HEK293 (cell line): ENCODE data around the gene ACP1.

Experiments used
- CTCF ChIA-PET: fragments of 350-600 bp; formaldehyde crosslinking; extraction: SDS; loops from one replicate; lab custom pipeline; 2021; ENCODE audit warnings: antibody characterized with exemption; lab: Yijun Ruan, JAX
- POLR2A ChIA-PET: fragments of 300-600 bp; formaldehyde crosslinking; extraction: SDS; loops from one replicate; lab custom pipeline; 2020; ENCODE audit warnings: antibody characterized with exemption, inconsistent platforms; lab: Yijun Ruan, JAX
- H3K27ac ChIP-seq: fragments of 200-500 bp; sonication (Bioruptor generic); 2 replicates; pipeline ENCODE4 v1.5.1; 2014; ENCODE audit warnings: low read depth, low read length, control low read depth, inconsistent platforms; ENCODE audit errors: extremely low read depth
- H3K36me3 ChIP-seq, 2 experiments: fragments of 200-500 bp in 1 of 2; sonication (Bioruptor generic) in 1 of 2; 1 replicate in 1 of 2; 2 replicates in 1 of 2; pipeline ENCODE4 v1.5.1; 2014 to 2017; ENCODE audit warnings: inconsistent platforms in 2 of 2, low read length in 2 of 2; ENCODE audit not compliant: control insufficient read depth in 2 of 2, insufficient read depth in 1 of 2
- H3K4me1 ChIP-seq: fragments of 200-500 bp; sonication (Bioruptor generic); 2 replicates; pipeline ENCODE4 v1.5.1; 2014; ENCODE audit warnings: mild to moderate bottlenecking, low read length, inconsistent platforms; ENCODE audit not compliant: control insufficient read depth, insufficient read depth
- H3K4me3 ChIP-seq: 2 replicates; pipeline ENCODE4 v1.5.1; 2011; ENCODE audit warnings: low read depth, mild to moderate bottlenecking, control low read depth, low read length, moderate library complexity
- H3K9me3 ChIP-seq: fragments of 200-500 bp; sonication (Bioruptor generic); 2 replicates; pipeline ENCODE4 v1.5.1; 2014; ENCODE audit warnings: low read depth, low read length, inconsistent platforms; ENCODE audit not compliant: control insufficient read depth, insufficient read depth
- BCL11A ChIP-seq: fragments of 450-650 bp; formaldehyde crosslinking; IDR thresholded peaks from 2 replicates; pipeline ENCODE4 v1.5.1; 2016; ENCODE audit warnings: low read depth, missing biosample characterization, missing genetic modification characterization
- FEZF1 ChIP-seq: fragments of 450-650 bp; formaldehyde crosslinking; IDR thresholded peaks from 2 replicates; pipeline ENCODE4 v1.5.1; 2016; ENCODE audit warnings: missing biosample characterization, missing genetic modification characterization
- GFI1B ChIP-seq: fragments of 450-650 bp; formaldehyde crosslinking; IDR thresholded peaks from 2 replicates; pipeline ENCODE4 v1.5.1; 2016; ENCODE audit warnings: missing biosample characterization, missing genetic modification characterization
- MZF1 ChIP-seq: fragments of 450-650 bp; formaldehyde crosslinking; IDR thresholded peaks from 2 replicates; pipeline ENCODE4 v1.5.1; 2017; ENCODE audit warnings: missing biosample characterization, missing genetic modification characterization, borderline replicate concordance
- SALL2 ChIP-seq: fragments of 450-650 bp; formaldehyde crosslinking; IDR thresholded peaks from 2 replicates; pipeline ENCODE4 v1.5.0; 2017; ENCODE audit warnings: missing biosample characterization, mild to moderate bottlenecking, missing genetic modification characterization, borderline replicate concordance
- SETDB1 ChIP-seq: IDR thresholded peaks from one replicate; pipeline ENCODE4 v1.6.1; 2017; ENCODE audit warnings: mild to moderate bottlenecking, low read length, moderate library complexity, mixed read lengths; ENCODE audit not compliant: insufficient read length
- SP3 ChIP-seq: fragments of 450-650 bp; formaldehyde crosslinking; IDR thresholded peaks from 2 replicates; pipeline ENCODE4 v1.5.1; 2016; ENCODE audit warnings: missing biosample characterization, missing genetic modification characterization
- SP7 ChIP-seq: fragments of 450-650 bp; formaldehyde crosslinking; IDR thresholded peaks from 2 replicates; pipeline ENCODE4 v1.5.1; 2016; ENCODE audit warnings: missing biosample characterization, missing genetic modification characterization
- ZBTB20 ChIP-seq: fragments of 450-650 bp; formaldehyde crosslinking; IDR thresholded peaks from 2 replicates; pipeline ENCODE4 v1.5.1; 2016; ENCODE audit warnings: missing biosample characterization, missing genetic modification characterization
- ZFHX2 ChIP-seq: fragments of 450-650 bp; formaldehyde crosslinking; conservative IDR thresholded peaks from 2 replicates; pipeline ENCODE4 v1.5.1; 2016; ENCODE audit warnings: missing biosample characterization, missing genetic modification characterization
- ZIC2 ChIP-seq: fragments of 450-650 bp; formaldehyde crosslinking; IDR thresholded peaks from 2 replicates; pipeline ENCODE4 v1.5.1; 2016; ENCODE audit warnings: missing biosample characterization, missing genetic modification characterization
- ZNF10 ChIP-seq: fragments of 450-650 bp; formaldehyde crosslinking; IDR thresholded peaks from 2 replicates; pipeline ENCODE4 v1.5.1; 2017; ENCODE audit warnings: missing biosample characterization, missing genetic modification characterization
- ZNF239 ChIP-seq: fragments of 450-650 bp; formaldehyde crosslinking; IDR thresholded peaks from 2 replicates; pipeline ENCODE4 v1.5.1; 2016; ENCODE audit warnings: missing biosample characterization, missing genetic modification characterization
- ZNF311 ChIP-seq: fragments of 450-650 bp; formaldehyde crosslinking; IDR thresholded peaks from 2 replicates; pipeline ENCODE4 v1.5.1; 2017; ENCODE audit warnings: missing biosample characterization, missing genetic modification characterization, borderline replicate concordance
- ZNF37A ChIP-seq: fragments of 450-650 bp; IDR thresholded peaks from 2 replicates; pipeline ENCODE4 v1.5.1; 2018; ENCODE audit warnings: missing biosample characterization, missing genetic modification characterization
- ZNF433 ChIP-seq: fragments of 450-650 bp; formaldehyde crosslinking; IDR thresholded peaks from 2 replicates; pipeline ENCODE4 v1.5.1; 2016; ENCODE audit warnings: missing biosample characterization, missing genetic modification characterization, low read depth
- ZNF473 ChIP-seq: fragments of 450-650 bp; formaldehyde crosslinking; IDR thresholded peaks from 2 replicates; pipeline ENCODE4 v1.5.1; 2017; ENCODE audit warnings: missing biosample characterization, missing genetic modification characterization
- ZNF518A ChIP-seq: fragments of 450-650 bp; formaldehyde crosslinking; conservative IDR thresholded peaks from 2 replicates; pipeline ENCODE4 v1.5.1; 2016; ENCODE audit warnings: low read depth, missing biosample characterization, missing genetic modification characterization
- ZNF596 ChIP-seq: fragments of 450-650 bp; IDR thresholded peaks from 2 replicates; pipeline ENCODE4 v1.5.0; 2018; ENCODE audit warnings: missing biosample characterization, mild to moderate bottlenecking, missing genetic modification characterization, moderate library complexity
- ZNF645 ChIP-seq: fragments of 450-650 bp; formaldehyde crosslinking; IDR thresholded peaks from 2 replicates; pipeline ENCODE4; 2016; ENCODE audit warnings: missing biosample characterization, missing genetic modification characterization
- ZSCAN30 ChIP-seq: fragments of 450-650 bp; IDR thresholded peaks from 2 replicates; pipeline ENCODE4 v1.5.1; 2018; ENCODE audit warnings: missing biosample characterization, mild to moderate bottlenecking, missing genetic modification characterization, moderate library complexity
- TF ChIP-seq, protein P1 (sequence below): fragments of 450-650 bp; formaldehyde crosslinking; optimal IDR thresholded peaks from 2 replicates; pipeline ENCODE3; 2016; ENCODE audit warnings: missing biosample characterization, mild to moderate bottlenecking, missing genetic modification characterization
- TF ChIP-seq, protein P2 (sequence below): fragments of 450-650 bp; formaldehyde crosslinking; IDR thresholded peaks from 2 replicates; pipeline ENCODE4 v1.5.1; 2016; ENCODE audit warnings: missing biosample characterization, missing genetic modification characterization
- TF ChIP-seq, protein P3 (sequence below): fragments of 450-650 bp; formaldehyde crosslinking; IDR thresholded peaks from 2 replicates; pipeline ENCODE4 v1.5.1; 2016; ENCODE audit warnings: missing biosample characterization, missing genetic modification characterization

Gene ACP1

DNA sequence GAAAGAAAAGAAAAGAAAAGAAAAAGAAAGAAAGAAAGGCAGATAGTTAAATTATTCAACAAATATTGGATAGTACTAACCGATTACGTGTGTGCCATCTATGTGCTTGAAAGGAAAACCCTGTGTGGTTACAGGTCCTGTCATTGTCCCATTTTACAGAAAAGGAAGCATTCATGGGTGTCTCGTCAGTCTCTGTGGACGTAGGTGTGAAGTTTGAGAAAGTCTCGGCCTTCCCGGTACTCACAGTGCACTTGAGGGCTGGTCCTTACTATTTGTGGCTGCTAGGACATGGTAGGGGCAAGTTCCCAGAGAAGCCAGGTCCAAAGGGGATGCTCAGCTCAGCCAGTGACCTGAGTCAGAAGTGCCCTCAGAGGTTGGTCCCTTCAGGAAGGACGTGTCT, 20.2 kb upstream of the ACP1 start:
- CTCF ChIA-PET, result interaction anchor here (1.0 to 1.5 kb wide), 2 partner anchors 23 to 418 kb away, joined by 3 to 4 read pairs; no protein-coding TSS in a partner anchor
- no peak overlapping the region for H3K27ac ChIP-seq
- no peak overlapping the region for H3K4me3 ChIP-seq
- TF ChIP-seq ZNF10 (tag by site-specific recombination), result no peak
- no peak for TF ChIP-seq ZFHX2
- TF ChIP-seq ZNF433 (tag by site-specific recombination), result no peak
- no peak for TF ChIP-seq SALL2 (tag by site-specific recombination)
- TF ChIP-seq ZNF518A, result no peak
- no peaks in the 10 kb centered on the region for H3K4me1 ChIP-seq
- H3K9me3 ChIP-seq, result no peaks in the 10 kb centered on the region
- POLR2A ChIA-PET, result no interaction called here
- peaks cover 0 to 16% of the 10 kb centered on the region in 2 experiments; a peak in 1 of 3 replicates for H3K36me3 ChIP-seq

- H3K9me3 ChIP-seq, result no peaks in the 10 kb centered on the region
- no peak overlapping the region for H3K27ac ChIP-seq
- POLR2A ChIA-PET, result no interaction called here
- no peaks in the 10 kb centered on the region for H3K4me1 ChIP-seq
- H3K4me3 ChIP-seq, result no peak overlapping the region
- CTCF ChIA-PET, result interaction anchor here (0.6 to 3.4 kb wide), 14 partner anchors 8 to 183 kb away, joined by 3 to 19 read pairs (median 4); no protein-coding TSS in a partner anchor
- peaks cover 0 to 19% of the 10 kb centered on the region in 2 experiments; a peak in 1 of 3 replicates for H3K36me3 ChIP-seq
- TF ChIP-seq ZSCAN30 (tag by site-specific recombination) (no peak), ZNF473 (tag by site-specific recombination) (no peak), ZNF239 (tag by site-specific recombination) (no peak), ZNF311 (tag by site-specific recombination) (no peak), ZNF596 (tag by site-specific recombination) (no peak), ZBTB20 (tag by site-specific recombination) (no peak), SETDB1 (no peak), ZNF645 (no peak), BCL11A (no peak), FEZF1 (tag by site-specific recombination) (0 out of 2 replicates have a peak, but pooled peaks have one; percentile 24), SP7 (tag by site-specific recombination) (no peak), MZF1 (no peak), ZIC2 (no peak), GFI1B (tag by site-specific recombination) (0 out of 2 replicates have a peak, but pooled peaks have one; percentile 38), SP3 (tag by site-specific recombination) (0 out of 2 replicates have a peak, but pooled peaks have one; percentile 19), ZNF37A (no peak)
- TF ChIP-seq, protein P1, sequence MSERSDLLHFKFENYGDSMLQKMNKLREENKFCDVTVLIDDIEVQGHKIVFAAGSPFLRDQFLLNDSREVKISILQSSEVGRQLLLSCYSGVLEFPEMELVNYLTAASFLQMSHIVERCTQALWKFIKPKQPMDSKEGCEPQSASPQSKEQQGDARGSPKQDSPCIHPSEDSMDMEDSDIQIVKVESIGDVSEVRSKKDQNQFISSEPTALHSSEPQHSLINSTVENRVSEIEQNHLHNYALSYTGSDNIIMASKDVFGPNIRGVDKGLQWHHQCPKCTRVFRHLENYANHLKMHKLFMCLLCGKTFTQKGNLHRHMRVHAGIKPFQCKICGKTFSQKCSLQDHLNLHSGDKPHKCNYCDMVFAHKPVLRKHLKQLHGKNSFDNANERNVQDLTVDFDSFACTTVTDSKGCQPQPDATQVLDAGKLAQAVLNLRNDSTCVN (tag by site-specific recombination), result no peak
- TF ChIP-seq, protein P2, sequence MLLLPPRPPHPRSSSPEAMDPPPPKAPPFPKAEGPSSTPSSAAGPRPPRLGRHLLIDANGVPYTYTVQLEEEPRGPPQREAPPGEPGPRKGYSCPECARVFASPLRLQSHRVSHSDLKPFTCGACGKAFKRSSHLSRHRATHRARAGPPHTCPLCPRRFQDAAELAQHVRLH, result no peak
- TF ChIP-seq, protein P3, sequence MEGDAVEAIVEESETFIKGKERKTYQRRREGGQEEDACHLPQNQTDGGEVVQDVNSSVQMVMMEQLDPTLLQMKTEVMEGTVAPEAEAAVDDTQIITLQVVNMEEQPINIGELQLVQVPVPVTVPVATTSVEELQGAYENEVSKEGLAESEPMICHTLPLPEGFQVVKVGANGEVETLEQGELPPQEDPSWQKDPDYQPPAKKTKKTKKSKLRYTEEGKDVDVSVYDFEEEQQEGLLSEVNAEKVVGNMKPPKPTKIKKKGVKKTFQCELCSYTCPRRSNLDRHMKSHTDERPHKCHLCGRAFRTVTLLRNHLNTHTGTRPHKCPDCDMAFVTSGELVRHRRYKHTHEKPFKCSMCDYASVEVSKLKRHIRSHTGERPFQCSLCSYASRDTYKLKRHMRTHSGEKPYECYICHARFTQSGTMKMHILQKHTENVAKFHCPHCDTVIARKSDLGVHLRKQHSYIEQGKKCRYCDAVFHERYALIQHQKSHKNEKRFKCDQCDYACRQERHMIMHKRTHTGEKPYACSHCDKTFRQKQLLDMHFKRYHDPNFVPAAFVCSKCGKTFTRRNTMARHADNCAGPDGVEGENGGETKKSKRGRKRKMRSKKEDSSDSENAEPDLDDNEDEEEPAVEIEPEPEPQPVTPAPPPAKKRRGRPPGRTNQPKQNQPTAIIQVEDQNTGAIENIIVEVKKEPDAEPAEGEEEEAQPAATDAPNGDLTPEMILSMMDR (tag by site-specific recombination), result peak; percentile 31; the same call in 1 of the 2 replicates
These were observed 18.1 kb upstream of the ACP1 start for GRCh38 chr2:246489-247144.
